ENCODE results near the gene CFAP61. TPM values are rescaled to one million over a fixed set of nuclear protein-coding genes. Genes with fewer than 3 reads are reported as not detected.
A peak's percentile ranks its signal among the peaks of the same experiment; 100 is the strongest.

CFAP61 gene
- total RNA-seq, 6 donors from 2014 or later: 0.37 to 14.3 (median 6.1) TPM

GRCh38 chr20:20329564-20329963 is 277.2 kb downstream of the CFAP61 start:
- ATAC-seq (ENCODE audit: low FRiP score in 2 of 2): no peak
- 87 to 90% methylated on average over 13 of the region's 13 CpGs for WGBS, 2 donors

DNA sequence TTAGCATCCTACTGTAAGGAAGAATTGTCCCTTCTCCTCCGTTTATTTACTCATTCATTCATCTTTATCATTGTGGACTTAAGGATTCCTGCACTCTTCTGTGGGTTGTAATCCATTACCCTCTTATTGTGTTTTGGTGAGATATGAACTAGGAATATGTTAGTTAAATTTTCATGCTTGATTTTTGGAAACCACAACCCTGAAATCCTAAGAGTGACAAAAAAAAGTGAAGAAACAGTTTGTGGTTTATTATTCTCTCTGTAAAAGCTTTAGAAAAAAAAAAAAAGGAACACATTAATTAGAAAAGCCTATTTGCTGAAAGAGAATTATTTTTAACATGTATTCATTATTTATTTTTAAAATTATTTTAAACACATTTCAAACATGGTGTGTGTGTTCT is 278.8 kb downstream of the CFAP61 start:
- Histone ChIP-seq H3K27me3 (no peaks in the 10 kb centered on the region), H3K36me3 (no peaks in the 10 kb centered on the region), H3K4me1 (no peaks in the 10 kb centered on the region), H3K27ac (no peak overlapping the region), H3K9me3 (no peaks in the 10 kb centered on the region), H3K4me3 (no peak overlapping the region)
- no peak for TF ChIP-seq POLR2AphosphoS5 (IDR thresholded peaks at IDR 0.05)
- TF ChIP-seq, protein P1, sequence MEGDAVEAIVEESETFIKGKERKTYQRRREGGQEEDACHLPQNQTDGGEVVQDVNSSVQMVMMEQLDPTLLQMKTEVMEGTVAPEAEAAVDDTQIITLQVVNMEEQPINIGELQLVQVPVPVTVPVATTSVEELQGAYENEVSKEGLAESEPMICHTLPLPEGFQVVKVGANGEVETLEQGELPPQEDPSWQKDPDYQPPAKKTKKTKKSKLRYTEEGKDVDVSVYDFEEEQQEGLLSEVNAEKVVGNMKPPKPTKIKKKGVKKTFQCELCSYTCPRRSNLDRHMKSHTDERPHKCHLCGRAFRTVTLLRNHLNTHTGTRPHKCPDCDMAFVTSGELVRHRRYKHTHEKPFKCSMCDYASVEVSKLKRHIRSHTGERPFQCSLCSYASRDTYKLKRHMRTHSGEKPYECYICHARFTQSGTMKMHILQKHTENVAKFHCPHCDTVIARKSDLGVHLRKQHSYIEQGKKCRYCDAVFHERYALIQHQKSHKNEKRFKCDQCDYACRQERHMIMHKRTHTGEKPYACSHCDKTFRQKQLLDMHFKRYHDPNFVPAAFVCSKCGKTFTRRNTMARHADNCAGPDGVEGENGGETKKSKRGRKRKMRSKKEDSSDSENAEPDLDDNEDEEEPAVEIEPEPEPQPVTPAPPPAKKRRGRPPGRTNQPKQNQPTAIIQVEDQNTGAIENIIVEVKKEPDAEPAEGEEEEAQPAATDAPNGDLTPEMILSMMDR (IDR thresholded peaks at IDR 0.05): no peak
- no peak for TF ChIP-seq POLR2A (IDR thresholded peaks at IDR 0.05)
- TF ChIP-seq EP300 (IDR thresholded peaks at IDR 0.05): no peak
- 54 to 55% methylated on average over 1 of the region's 1 CpG for WGBS, 2 donors
- DNase-seq (no peak), ATAC-seq (ENCODE audit: low FRiP score in 2 of 2) (no peak)

More at GRCh38 chr20:20329564-20329963, 277.2 kb downstream of the CFAP61 start:
- no peak for TF ChIP-seq POLR2A (IDR thresholded peaks at IDR 0.05)
- no peak for TF ChIP-seq POLR2AphosphoS5 (IDR thresholded peaks at IDR 0.05)
- TF ChIP-seq EP300 (IDR thresholded peaks at IDR 0.05): no peak
- TF ChIP-seq, protein P1 (IDR thresholded peaks at IDR 0.05): no peak
- no peaks in the 10 kb centered on the region for H3K9me3 ChIP-seq
- no peak for DNase-seq
- H3K27ac ChIP-seq: no peak overlapping the region
- H3K36me3 ChIP-seq: no peaks in the 10 kb centered on the region
- no peaks in the 10 kb centered on the region for H3K27me3 ChIP-seq
- no peak overlapping the region for H3K4me3 ChIP-seq
- H3K4me1 ChIP-seq: no peaks in the 10 kb centered on the region

- H3K27me3 ChIP-seq: no peaks in the 10 kb centered on the region
- no peak overlapping the region for H3K4me3 ChIP-seq
- H3K9me3 ChIP-seq: no peaks in the 10 kb centered on the region
- no peak overlapping the region for H3K27ac ChIP-seq
- no peaks in the 10 kb centered on the region for H3K36me3 ChIP-seq
- 78 to 83% methylated on average over 2 of the region's 2 CpGs for WGBS, 2 donors
- DNase-seq (no peak), ATAC-seq (ENCODE audit: low FRiP score in 2 of 2) (no peak)
- H3K4me1 ChIP-seq: no peaks in the 10 kb centered on the region
- TF ChIP-seq EP300 (IDR thresholded peaks at IDR 0.05) (no peak), POLR2AphosphoS5 (IDR thresholded peaks at IDR 0.05) (no peak), POLR2A (IDR thresholded peaks at IDR 0.05) (no peak)
- TF ChIP-seq, protein P1 (IDR thresholded peaks at IDR 0.05): no peak
Observed at GRCh38 chr20:20331817-20332216, 279.5 kb downstream of the CFAP61 start.

- Histone ChIP-seq H3K4me1 (no peaks in the 10 kb centered on the region), H3K36me3 (no peaks in the 10 kb centered on the region), H3K27me3 (no peaks in the 10 kb centered on the region), H3K27ac (no peak overlapping the region), H3K4me3 (no peak overlapping the region), H3K9me3 (no peaks in the 10 kb centered on the region)
- DNase-seq (no peak), ATAC-seq (ENCODE audit: low FRiP score in 2 of 2) (peak in 1 of 2 donors; percentile 60)
- TF ChIP-seq EP300 (IDR thresholded peaks at IDR 0.05) (no peak), POLR2AphosphoS5 (IDR thresholded peaks at IDR 0.05) (no peak), POLR2A (IDR thresholded peaks at IDR 0.05) (no peak)
- TF ChIP-seq, protein P1 (IDR thresholded peaks at IDR 0.05): no peak
- 59 to 69% methylated on average over 5 to 6 of the region's 6 CpGs for WGBS, 2 donors
Observed at GRCh38 chr20:20333866-20334265, 281.5 kb downstream of the CFAP61 start.

GRCh38 chr20:20334489-20334888 is 282.2 kb downstream of the CFAP61 start:
- ATAC-seq (ENCODE audit: low FRiP score in 2 of 2) (no peak), DNase-seq (no peak)

More at GRCh38 chr20:20334489-20334888, 282.2 kb downstream of the CFAP61 start:
- Histone ChIP-seq H3K27ac (no peak overlapping the region), H3K36me3 (no peaks in the 10 kb centered on the region), H3K4me1 (no peaks in the 10 kb centered on the region), H3K4me3 (no peak overlapping the region), H3K9me3 (no peaks in the 10 kb centered on the region), H3K27me3 (no peaks in the 10 kb centered on the region)
- 35 to 51% methylated on average over 5 of the region's 5 CpGs for WGBS, 2 donors
- TF ChIP-seq POLR2A (IDR thresholded peaks at IDR 0.05): no peak
- no peak for TF ChIP-seq EP300 (IDR thresholded peaks at IDR 0.05)
- TF ChIP-seq, protein P1 (IDR thresholded peaks at IDR 0.05): no peak
- no peak for TF ChIP-seq POLR2AphosphoS5 (IDR thresholded peaks at IDR 0.05)
